ENCODE results near the gene XXYLT1.

DNA sequence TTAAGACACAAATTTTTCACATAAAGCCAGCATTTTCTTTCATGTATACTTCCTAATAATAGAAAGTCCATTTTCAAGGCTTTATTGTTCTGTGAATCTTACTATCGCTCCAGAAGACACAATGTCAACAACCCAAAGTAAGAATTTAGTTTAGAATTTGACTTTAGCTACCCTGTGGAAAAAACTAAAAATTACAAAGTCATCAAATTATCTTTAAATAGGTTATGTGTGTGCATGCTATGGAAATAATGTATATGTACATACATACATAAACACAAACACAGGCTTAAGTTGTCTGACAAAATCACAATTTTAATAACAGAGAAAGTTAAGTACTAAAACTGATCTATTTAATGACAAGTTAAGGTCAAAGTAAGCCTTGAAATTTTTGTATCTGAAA, 20.2 kb upstream of the XXYLT1 start:
- no peak for TF ChIP-seq POLR2A (IDR thresholded peaks at IDR 0.05)
- TF ChIP-seq, protein P1, sequence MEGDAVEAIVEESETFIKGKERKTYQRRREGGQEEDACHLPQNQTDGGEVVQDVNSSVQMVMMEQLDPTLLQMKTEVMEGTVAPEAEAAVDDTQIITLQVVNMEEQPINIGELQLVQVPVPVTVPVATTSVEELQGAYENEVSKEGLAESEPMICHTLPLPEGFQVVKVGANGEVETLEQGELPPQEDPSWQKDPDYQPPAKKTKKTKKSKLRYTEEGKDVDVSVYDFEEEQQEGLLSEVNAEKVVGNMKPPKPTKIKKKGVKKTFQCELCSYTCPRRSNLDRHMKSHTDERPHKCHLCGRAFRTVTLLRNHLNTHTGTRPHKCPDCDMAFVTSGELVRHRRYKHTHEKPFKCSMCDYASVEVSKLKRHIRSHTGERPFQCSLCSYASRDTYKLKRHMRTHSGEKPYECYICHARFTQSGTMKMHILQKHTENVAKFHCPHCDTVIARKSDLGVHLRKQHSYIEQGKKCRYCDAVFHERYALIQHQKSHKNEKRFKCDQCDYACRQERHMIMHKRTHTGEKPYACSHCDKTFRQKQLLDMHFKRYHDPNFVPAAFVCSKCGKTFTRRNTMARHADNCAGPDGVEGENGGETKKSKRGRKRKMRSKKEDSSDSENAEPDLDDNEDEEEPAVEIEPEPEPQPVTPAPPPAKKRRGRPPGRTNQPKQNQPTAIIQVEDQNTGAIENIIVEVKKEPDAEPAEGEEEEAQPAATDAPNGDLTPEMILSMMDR (IDR thresholded peaks at IDR 0.05) = no peak
